Peyer's patch (tissue), 4 donors: ENCODE measurements around the gene FAT1. TPM values are rescaled to one million over a fixed set of nuclear protein-coding genes. Genes with fewer than 3 reads are reported as not detected.

ENCODE experiments used
- DNase-seq, 3 donors: peaks; one replicate each; pipeline ENCODE4 v3.0.0-alpha.2; 2017 to 2019
- H3K27ac ChIP-seq, 4 donors: fragments of 200-600 bp; sonication (generic); one replicate each; pipeline ENCODE4 v1.5.1; 2016 to 2019
- H3K27me3 ChIP-seq, 2 donors: fragments of 200-600 bp; sonication (generic); one replicate each; pipeline ENCODE4 v1.5.1; 2019
- H3K36me3 ChIP-seq, 3 donors: fragments of 200-600 bp; sonication (generic); one replicate each; pipeline ENCODE4 v1.5.1; 2016 to 2019
- H3K4me1 ChIP-seq, 4 donors: fragments of 200-600 bp; sonication (generic); one replicate each; pipeline ENCODE4 v1.5.1; 2016 to 2019
- H3K4me3 ChIP-seq, 4 donors: fragments of 200-600 bp; sonication (generic); 1 replicate in 3 of 4; 2 replicates in 1 of 4; pipeline ENCODE4 v1.5.1; 2016 to 2019; ENCODE audit warnings: mild to moderate bottlenecking in 1 of 4
- H3K9me3 ChIP-seq, 4 donors: fragments of 200-600 bp; sonication (generic); one replicate each; pipeline ENCODE4 v1.5.1; 2016 to 2019; ENCODE audit warnings: mild to moderate bottlenecking in 1 of 4
- CTCF ChIP-seq, 6 experiments: fragments of 450-650 bp in 4 of 6; fragments of 200-600 bp in 2 of 6; sonication (generic) in 1 of 6; IDR thresholded peaks; one replicate each; pipeline ENCODE4 v1.5.1; 2017 to 2019; ENCODE audit warnings: antibody characterized with exemption in 6 of 6, mild to moderate bottlenecking in 3 of 6, moderate library complexity in 1 of 6
- POLR2A ChIP-seq, 2 donors: fragments of 450-650 bp; IDR thresholded peaks; one replicate each; pipeline ENCODE4 v1.5.1; 2017; ENCODE audit warnings: antibody characterized with exemption in 2 of 2, mild to moderate bottlenecking in 2 of 2, moderate library complexity in 2 of 2
- total RNA-seq, 4 donors: library from RNA; depleted of rRNA; stranded (reverse); fragments of >200 nt; gene quantifications; one replicate each; pipeline ENCODE4 v1.1.0, GENCODE V29; 2016

The FAT1 gene
- total RNA-seq, 4 donors from 2014 or later = 88.3 to 580 (median 468) TPM

GRCh38 chr4:186621959-186622553, 101.6 kb downstream of the FAT1 start:
- H3K27ac ChIP-seq = no peak overlapping the region
- TF ChIP-seq POLR2A (IDR thresholded peaks at IDR 0.05) (no peak), CTCF (IDR thresholded peaks at IDR 0.05) (no peak)
- no peaks in the 10 kb centered on the region for H3K9me3 ChIP-seq
- H3K4me1 ChIP-seq = no peaks in the 10 kb centered on the region
- no peaks in the 10 kb centered on the region for H3K27me3 ChIP-seq
- H3K4me3 ChIP-seq = no peak overlapping the region
- H3K36me3 ChIP-seq = peaks cover 0 to 76% (median 0%) of the 10 kb centered on the region in 3 donors
- DNase-seq = no peak

GRCh38 chr4:186619088-186619487, 104.6 kb downstream of the FAT1 start:
- TF ChIP-seq CTCF (IDR thresholded peaks at IDR 0.05) (no peak), POLR2A (IDR thresholded peaks at IDR 0.05) (no peak)
- Histone ChIP-seq H3K27ac (no peak overlapping the region), H3K36me3 (peaks cover 0 to 83% (median 0%) of the 10 kb centered on the region in 3 donors), H3K27me3 (no peaks in the 10 kb centered on the region), H3K9me3 (no peaks in the 10 kb centered on the region), H3K4me3 (no peak overlapping the region), H3K4me1 (no peaks in the 10 kb centered on the region)
- no peak for DNase-seq

DNA sequence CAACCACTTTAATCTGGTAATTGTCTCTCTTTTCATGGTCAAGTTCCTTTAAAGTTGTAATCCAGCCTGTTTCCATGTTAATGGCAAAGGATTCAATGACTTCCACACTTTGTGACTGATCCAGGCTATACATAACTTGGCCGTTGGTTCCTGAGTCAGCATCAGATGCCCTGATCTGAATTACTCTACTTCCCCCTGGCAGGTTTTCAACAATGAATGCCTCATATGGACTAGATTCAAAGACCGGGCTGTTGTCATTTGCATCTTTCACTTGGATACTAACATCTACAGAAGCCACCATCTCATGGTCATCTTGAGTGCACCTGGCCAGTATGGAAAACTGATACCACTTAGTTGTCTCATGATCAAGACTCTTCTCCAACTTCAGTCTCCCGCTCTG, 105.7 kb downstream of the FAT1 start:
- no peak for DNase-seq
- Histone ChIP-seq H3K36me3 (peaks cover 0 to 83% (median 0%) of the 10 kb centered on the region in 3 donors), H3K27ac (no peak overlapping the region), H3K27me3 (no peaks in the 10 kb centered on the region), H3K9me3 (no peaks in the 10 kb centered on the region), H3K4me3 (no peak overlapping the region), H3K4me1 (no peaks in the 10 kb centered on the region)
- TF ChIP-seq POLR2A (IDR thresholded peaks at IDR 0.05) (no peak), CTCF (IDR thresholded peaks at IDR 0.05) (no peak)

GRCh38 chr4:186607490-186607889, 116.2 kb downstream of the FAT1 start:
- Histone ChIP-seq H3K9me3 (no peaks in the 10 kb centered on the region), H3K27me3 (no peaks in the 10 kb centered on the region), H3K27ac (no peak overlapping the region), H3K36me3 (peaks cover 0 to 82% (median 0%) of the 10 kb centered on the region in 3 donors), H3K4me3 (no peak overlapping the region), H3K4me1 (no peaks in the 10 kb centered on the region)
- TF ChIP-seq CTCF (IDR thresholded peaks at IDR 0.05) (no peak), POLR2A (IDR thresholded peaks at IDR 0.05) (no peak)
- no peak for DNase-seq

DNA sequence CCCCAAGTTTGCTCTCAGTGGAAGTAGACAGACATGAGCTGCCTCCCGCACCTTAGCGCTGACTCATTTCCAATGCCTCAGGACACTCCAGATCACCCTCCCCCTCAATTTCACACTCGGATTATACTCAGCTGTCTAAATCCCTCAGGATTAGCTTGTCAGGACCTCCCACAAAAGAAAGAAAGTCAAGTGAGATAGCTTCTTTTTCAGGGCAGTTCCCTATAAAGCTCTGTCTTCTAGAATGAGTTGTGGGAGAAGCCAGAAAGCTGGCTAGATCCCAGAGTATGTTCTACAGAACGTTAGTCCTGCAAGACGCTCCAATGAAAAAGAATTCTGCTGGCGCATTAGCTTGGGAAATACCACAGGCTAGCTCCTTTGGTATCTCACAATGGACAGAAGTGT, 117.1 kb downstream of the FAT1 start:
- DNase-seq = no peak
- no peaks in the 10 kb centered on the region for H3K4me1 ChIP-seq
- H3K27ac ChIP-seq = no peak overlapping the region
- no peaks in the 10 kb centered on the region for H3K9me3 ChIP-seq
- no peak overlapping the region for H3K4me3 ChIP-seq
- no peaks in the 10 kb centered on the region for H3K27me3 ChIP-seq
- peaks cover 0 to 84% (median 0%) of the 10 kb centered on the region in 3 donors for H3K36me3 ChIP-seq
- TF ChIP-seq POLR2A (IDR thresholded peaks at IDR 0.05) (no peak), CTCF (IDR thresholded peaks at IDR 0.05) (no peak)
